Measurements from ENCODE around the gene RPS6KB1.

- no peak for TF ChIP-seq EZH2 (IDR thresholded peaks at IDR 0.05; ENCODE audit: borderline replicate concordance, insufficient read depth, low read depth, low read length, poor library complexity, severe bottlenecking)
- TF ChIP-seq, protein P1, sequence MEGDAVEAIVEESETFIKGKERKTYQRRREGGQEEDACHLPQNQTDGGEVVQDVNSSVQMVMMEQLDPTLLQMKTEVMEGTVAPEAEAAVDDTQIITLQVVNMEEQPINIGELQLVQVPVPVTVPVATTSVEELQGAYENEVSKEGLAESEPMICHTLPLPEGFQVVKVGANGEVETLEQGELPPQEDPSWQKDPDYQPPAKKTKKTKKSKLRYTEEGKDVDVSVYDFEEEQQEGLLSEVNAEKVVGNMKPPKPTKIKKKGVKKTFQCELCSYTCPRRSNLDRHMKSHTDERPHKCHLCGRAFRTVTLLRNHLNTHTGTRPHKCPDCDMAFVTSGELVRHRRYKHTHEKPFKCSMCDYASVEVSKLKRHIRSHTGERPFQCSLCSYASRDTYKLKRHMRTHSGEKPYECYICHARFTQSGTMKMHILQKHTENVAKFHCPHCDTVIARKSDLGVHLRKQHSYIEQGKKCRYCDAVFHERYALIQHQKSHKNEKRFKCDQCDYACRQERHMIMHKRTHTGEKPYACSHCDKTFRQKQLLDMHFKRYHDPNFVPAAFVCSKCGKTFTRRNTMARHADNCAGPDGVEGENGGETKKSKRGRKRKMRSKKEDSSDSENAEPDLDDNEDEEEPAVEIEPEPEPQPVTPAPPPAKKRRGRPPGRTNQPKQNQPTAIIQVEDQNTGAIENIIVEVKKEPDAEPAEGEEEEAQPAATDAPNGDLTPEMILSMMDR (IDR thresholded peaks at IDR 0.05): no peak
Observed at GRCh38 chr17:59870482-59870881, 22.4 kb upstream of the RPS6KB1 start.

Data from B cell (primary cell).